HG03280 (cell line): ENCODE results near the gene VAV2.

Experiments used
- ATAC-seq: cut with Tn5 transposase; IDR thresholded peaks from one replicate; pipeline ENCODE4 v1.9.1; 2021; ENCODE audit warnings: mild to moderate bottlenecking, moderate library complexity; ENCODE audit not compliant: unreplicated experiment

VAV2 gene

DNA sequence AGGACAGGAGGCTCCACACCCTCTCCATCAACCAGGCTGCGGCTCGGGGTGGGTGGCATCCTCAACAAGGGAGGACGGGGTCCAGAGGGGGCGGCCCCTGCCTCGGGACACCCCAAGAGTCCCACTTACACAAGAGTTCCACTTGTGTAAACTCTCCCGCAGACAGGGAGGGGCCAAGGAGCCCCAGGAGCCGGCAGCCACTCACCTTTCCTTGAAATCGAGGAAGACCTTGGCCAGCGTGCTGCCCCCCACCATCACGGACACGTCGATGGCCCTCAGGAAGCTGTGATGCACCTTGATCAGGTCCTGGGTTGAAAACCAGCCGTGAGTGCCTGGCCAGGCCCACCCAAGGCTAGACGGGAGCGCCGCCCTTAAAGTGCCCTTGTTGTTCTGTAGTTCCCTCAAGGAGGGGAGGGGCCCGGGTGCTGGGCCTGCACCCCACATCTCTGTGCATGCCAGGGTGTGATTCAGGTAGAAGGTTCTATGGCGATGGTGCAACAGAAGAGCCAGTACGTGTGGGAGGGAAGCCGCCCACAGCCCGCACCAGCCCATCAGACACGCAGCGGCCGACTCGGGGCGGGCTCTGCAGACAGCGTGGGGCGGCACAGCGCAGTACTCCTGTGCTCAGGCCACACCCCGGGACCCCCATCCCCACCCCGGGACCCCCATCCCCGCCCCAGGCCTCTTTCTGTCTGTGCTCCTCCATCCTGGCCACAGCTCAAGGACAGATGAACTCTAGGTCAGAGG, 186.1 kb downstream of the VAV2 start:
- ATAC-seq, result no peak

- ATAC-seq, result no peak
Observed at GRCh38 chr9:133804199-133804598, 187.9 kb downstream of the VAV2 start.

- ATAC-seq, result no peak
Observed at GRCh38 chr9:133803745-133804144, 188.4 kb downstream of the VAV2 start.

GRCh38 chr9:133803028-133803585, 189.0 kb downstream of the VAV2 start:
- ATAC-seq, result no peak

DNA sequence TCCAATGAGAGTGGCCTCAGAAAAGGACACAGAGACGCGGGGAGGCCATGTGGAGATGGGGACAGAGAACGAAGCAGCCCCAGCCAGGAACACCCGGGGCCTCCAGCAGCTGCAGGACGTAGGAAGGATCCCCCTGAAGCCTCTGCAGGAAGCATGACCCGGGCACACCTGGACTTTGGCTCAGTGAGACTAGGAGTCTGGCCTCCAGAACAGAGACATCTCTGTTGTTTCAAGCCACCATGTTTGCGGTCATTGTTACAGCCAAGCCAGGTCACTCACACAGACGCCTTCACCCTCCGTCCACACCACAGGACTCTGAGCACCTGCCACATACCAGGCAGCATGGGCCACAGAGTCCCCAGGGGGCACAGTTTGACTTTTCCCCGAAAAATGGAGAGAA, 190.4 kb downstream of the VAV2 start:
- ATAC-seq, result no peak

DNA sequence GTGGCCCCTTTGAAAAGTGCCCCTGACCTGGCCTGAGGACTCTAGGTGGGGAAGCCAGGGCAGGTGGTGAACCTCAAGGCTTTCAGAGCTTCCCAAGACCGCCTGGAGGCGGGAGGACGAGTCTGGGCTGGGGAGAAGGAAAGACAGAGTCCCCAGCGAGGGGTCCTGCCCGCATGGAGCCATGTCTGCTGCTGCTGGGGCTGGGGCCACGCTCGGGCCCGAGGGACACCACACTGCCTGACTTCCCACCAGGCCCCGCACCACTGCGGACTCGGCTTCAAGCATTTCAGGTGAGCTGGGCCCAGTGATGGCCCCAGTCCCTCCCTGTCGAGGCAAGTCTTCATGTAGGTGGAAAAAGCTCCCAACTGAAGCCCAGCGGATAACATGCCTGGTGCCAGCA, 191.9 kb downstream of the VAV2 start:
- ATAC-seq, result no peak

DNA sequence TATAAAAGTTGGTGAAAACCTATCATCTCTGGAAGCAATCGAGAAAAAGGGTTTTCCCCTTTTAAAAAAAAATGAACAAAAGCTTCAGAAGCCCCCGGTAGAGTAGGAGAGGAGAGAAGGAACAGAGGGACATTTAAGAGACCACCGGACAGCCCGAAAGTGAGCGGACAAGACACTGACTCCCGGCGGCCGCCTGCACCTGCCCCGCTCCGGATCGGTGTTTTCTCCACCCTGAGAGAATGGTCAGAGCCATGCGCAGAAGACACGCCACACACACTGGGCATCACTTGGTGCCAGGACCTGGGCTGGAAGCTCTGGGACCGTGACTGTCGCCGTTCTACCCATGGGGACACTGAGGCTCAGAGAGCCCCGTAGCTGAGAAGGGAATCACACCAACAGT, 192.4 kb downstream of the VAV2 start:
- no peak for ATAC-seq

- no peak for ATAC-seq
Observed at GRCh38 chr9:133799106-133799505, 193.0 kb downstream of the VAV2 start.

GRCh38 chr9:133798160-133798559, 194.0 kb downstream of the VAV2 start:
- no peak for ATAC-seq

DNA sequence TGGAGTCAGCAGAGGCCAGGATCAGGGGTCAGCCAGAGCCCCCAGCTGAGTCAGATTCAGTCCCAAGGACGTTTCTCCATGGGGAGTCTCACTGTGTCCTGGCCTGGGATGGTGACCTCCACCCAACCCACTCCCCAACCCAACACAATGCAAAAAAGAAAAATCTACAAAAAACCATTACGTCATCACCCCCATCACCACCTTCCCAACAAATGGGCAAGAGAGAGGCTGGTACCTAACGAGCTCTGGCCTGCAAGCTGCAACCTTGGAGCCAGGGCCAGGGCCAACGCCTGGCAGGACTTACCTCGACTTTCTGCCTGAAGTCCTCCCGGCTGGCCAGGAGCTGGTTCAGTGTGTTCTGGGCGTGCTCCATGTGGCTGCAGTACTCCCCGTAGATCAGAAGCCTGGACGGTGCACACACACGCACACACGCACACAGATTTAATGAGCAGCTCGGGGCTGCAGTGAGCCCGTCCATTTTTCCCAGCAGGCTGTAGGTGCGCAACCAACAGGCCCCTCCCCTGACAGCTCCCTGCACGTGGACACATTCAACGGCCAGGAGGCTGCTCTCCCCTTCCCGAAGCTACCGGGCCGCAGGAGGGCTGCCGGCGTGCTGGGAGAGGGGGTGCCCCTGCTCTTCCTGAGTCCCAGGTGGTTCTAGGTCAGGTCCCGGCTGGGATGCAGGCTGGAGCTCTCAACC, 194.6 kb downstream of the VAV2 start:
- no peak for ATAC-seq

GRCh38 chr9:133796562-133796961, 195.6 kb downstream of the VAV2 start:
- ATAC-seq, result no peak

DNA sequence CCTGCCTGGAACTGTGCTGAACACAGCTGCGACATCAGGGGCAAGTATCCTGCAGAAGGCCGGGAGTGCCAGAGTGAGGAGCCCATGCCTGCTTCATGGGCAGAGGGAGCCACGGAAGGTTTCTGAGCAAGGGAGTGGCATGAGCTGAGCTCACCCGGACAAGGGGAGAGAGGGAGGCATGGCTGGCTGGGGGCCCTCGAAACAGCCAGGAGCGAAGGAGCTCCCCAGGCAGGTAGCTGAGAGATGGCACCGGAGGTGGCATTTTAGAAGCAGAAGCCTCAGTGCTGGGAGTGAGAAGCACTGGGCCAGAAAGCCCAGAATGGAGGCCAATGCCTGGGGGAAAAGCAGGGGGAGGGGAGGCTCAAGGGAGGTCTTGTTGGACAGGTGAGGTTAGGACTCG, 197.1 kb downstream of the VAV2 start:
- no peak for ATAC-seq

GRCh38 chr9:133794016-133794760, 197.9 kb downstream of the VAV2 start:
- no peak for ATAC-seq

DNA sequence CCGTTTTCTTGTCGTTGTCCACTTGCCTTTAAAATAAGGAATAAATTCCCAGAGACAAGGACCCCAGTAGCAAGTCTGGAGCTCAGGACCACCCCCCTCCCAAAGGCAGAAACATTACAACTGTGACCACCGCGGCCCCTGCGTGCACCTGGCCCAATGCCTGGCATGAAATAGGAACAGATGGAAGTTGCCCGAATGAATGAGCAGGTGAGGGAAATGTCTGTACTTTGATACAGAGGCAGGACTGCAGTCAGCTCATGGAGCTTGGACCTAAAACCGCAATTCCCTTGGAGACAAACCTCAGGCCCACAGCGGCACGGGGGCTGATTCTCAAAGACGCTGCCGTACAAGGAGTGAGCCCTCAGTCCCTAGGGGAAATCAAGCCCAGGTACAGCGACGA, 198.7 kb downstream of the VAV2 start:
- ATAC-seq, result no peak

GRCh38 chr9:133792721-133793470, 199.2 kb downstream of the VAV2 start:
- peak; percentile 57 for ATAC-seq

GRCh38 chr9:133791735-133792649, 200.1 kb downstream of the VAV2 start:
- no peak for ATAC-seq

GRCh38 chr9:133791069-133791468, 201.1 kb downstream of the VAV2 start:
- ATAC-seq, result no peak

GRCh38 chr9:133789778-133790177, 202.3 kb downstream of the VAV2 start:
- no peak for ATAC-seq

DNA sequence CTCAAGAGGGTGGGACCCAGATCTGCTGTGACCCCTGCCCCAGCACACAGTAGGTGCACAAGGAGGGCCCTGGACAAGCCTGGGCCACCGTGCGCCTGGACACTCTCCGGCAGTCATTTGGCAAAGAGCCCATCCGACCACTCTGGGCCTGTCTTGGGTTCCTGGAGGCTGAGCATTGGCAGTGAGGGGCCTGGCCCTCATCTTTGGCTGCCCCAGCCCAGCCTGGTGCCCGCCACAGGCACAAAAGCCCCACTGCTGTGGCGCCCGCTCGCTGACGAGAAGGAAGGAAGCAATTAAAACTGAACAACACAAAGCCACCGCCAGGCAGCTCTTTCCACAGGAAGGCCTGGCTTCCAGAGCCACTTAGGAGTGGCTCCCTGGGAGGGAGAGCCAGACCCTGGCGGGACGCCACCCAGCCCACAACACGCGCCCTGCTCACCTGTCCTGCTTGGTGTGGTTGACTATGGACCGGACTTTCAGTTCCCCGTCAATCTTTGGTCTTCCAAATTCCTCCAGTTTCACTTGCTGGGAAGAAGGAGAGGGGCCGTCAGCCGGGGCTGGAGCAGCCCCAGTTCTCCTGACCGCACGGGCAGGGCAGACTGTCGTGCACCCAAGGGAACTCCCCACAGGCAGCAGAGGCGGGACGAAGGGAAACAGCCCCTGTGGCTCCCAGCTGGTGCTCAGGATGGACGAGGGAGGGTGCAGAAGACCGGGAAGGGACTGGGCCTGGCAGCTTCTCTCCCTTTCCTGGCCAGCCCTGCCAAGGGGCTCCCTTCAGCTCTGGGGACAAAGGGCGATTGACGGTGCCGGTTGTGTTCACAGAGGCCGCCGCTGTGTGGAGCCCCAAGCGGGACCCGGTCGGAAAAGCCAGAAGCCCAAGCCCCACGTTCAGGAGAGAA, 203.1 kb downstream of the VAV2 start:
- no peak for ATAC-seq
